Upper lobe of left lung (tissue), 6 donors: ENCODE measurements around the gene TBX1. TPM values are rescaled to one million over a fixed set of nuclear protein-coding genes. Genes with fewer than 3 reads are reported as not detected.

Experiments used
- ATAC-seq, 2 donors: fragments of 200-7000 bp; cut with Tn5 transposase; one replicate each; pipeline ENCODE4 v1.9.1; 2022; ENCODE audit warnings: mild to moderate bottlenecking in 2 of 2, moderate library complexity in 2 of 2; ENCODE audit not compliant: low FRiP score in 2 of 2
- DNase-seq, 2 donors: peaks; one replicate each; pipeline ENCODE4 v3.0.0-alpha.2; 2019 to 2020
- H3K27ac ChIP-seq, 4 donors: fragments of 200-600 bp; sonication (generic); one replicate each; pipeline ENCODE4 v1.5.1; 2016 to 2019
- H3K27me3 ChIP-seq, 4 donors: fragments of 200-600 bp; sonication (generic); one replicate each; pipeline ENCODE4 v1.5.1; 2017 to 2019
- H3K36me3 ChIP-seq, 4 donors: fragments of 200-600 bp; sonication (generic); one replicate each; pipeline ENCODE4 v1.5.1; 2016 to 2019
- H3K4me1 ChIP-seq, 4 donors: fragments of 200-600 bp; sonication (generic); one replicate each; pipeline ENCODE4 v1.5.1; 2018 to 2019
- H3K4me3 ChIP-seq, 4 donors: fragments of 200-600 bp; sonication (generic); one replicate each; pipeline ENCODE4 v1.5.1; 2017 to 2019; ENCODE audit warnings: mild to moderate bottlenecking in 2 of 4, moderate library complexity in 1 of 4
- H3K9me3 ChIP-seq, 4 donors: fragments of 200-600 bp; sonication (generic); one replicate each; pipeline ENCODE4 v1.5.1; 2018 to 2019
- CTCF ChIP-seq, 6 experiments: fragments of 450-650 bp in 4 of 6; fragments of 200-600 bp in 2 of 6; sonication (generic) in 2 of 6; IDR thresholded peaks; one replicate each; pipeline ENCODE4 v1.5.1; 2016 to 2019; ENCODE audit warnings: antibody characterized with exemption in 6 of 6
- EP300 ChIP-seq, 4 donors: sonication (generic); formaldehyde crosslinking; IDR thresholded peaks; one replicate each; pipeline ENCODE4 v1.5.1; 2017; ENCODE audit warnings: antibody characterized with exemption in 4 of 4, control low read depth in 2 of 4
- POLR2A ChIP-seq, 4 donors: fragments of 450-650 bp; IDR thresholded peaks; one replicate each; pipeline ENCODE4 v1.5.1; 2016 to 2017; ENCODE audit warnings: antibody characterized with exemption in 4 of 4, mild to moderate bottlenecking in 2 of 4
- POLR2AphosphoS5 ChIP-seq, 2 donors: sonication (generic); formaldehyde crosslinking; IDR thresholded peaks; one replicate each; pipeline ENCODE4 v1.5.1; 2017; ENCODE audit warnings: antibody characterized with exemption in 2 of 2
- WGBS, 2 donors: methylation state at CpG; one replicate each; pipeline ENCODE4 v1.1.5; 2017 to 2018; 5-methylcytosine and 5-hydroxymethylcytosine counted together
- total RNA-seq, 6 donors: library from RNA; depleted of rRNA in 4 of 6; stranded (reverse); fragments of >200 nt in 4 of 6; gene quantifications; one replicate each; pipeline versions ENCODE4 v1.1.0 to v1.2.1, GENCODE V29; 2016 to 2021
- donor health status: DM: no; HTN: no; CAD: no; lungs with moderate emphysema.
- donor health status: DM: no; HTN: yes; CAD: no; lungs with severe emphysema.

The TBX1 gene
- total RNA-seq, 6 donors from 2014 or later: 1.0 to 12.2 (median 5.4) TPM

- Histone ChIP-seq H3K9me3 (no peaks in the 10 kb centered on the region), H3K4me1 (peaks cover 8 to 10% (median 8%) of the 10 kb centered on the region in 4 donors), H3K4me3 (no peak overlapping the region), H3K27me3 (no peaks in the 10 kb centered on the region), H3K27ac (no peak overlapping the region), H3K36me3 (no peaks in the 10 kb centered on the region)
- DNase-seq (peak in 1 of 2 donors; percentile 64), ATAC-seq (no peak)
- TF ChIP-seq POLR2A (IDR thresholded peaks at IDR 0.05) (no peak), EP300 (IDR thresholded peaks at IDR 0.05) (no peak), POLR2AphosphoS5 (IDR thresholded peaks at IDR 0.05) (no peak), CTCF (IDR thresholded peaks at IDR 0.05) (no peak)
- 84 to 91% methylated on average over 3 to 7 of the region's 7 CpGs for WGBS, 2 donors
Measured at GRCh38 chr22:19734163-19734562, 26.4 kb upstream of the TBX1 start.

DNA sequence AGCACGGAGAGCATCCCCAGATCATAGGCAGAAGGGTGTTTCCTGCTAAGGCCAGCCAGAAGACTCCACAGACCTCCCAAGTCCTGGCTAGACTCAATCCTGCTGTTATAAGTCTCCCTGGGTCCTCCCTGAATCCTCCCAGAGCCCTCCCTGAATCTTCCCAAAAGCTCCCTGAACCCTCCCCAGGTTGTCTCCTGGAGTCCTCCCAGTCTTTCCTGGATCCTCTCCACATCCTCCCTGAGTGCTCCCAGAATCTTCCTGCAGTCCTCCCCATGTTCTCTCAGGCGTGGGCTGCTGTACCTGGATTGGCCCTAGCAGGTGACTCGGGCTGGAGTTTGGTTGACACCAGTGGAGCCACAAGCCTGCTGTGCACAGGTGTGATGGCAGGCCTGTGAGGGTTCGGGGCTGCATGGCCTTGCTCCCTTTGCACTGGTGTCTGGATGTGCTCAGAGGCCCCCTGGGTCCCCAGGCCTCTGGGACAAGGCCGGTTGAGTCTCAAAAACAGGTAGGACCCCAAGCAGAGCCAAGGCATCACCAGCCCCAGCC is 25.7 kb upstream of the TBX1 start:
- Histone ChIP-seq H3K4me1 (peaks cover 8 to 10% (median 8%) of the 10 kb centered on the region in 4 donors), H3K9me3 (no peaks in the 10 kb centered on the region), H3K27me3 (no peaks in the 10 kb centered on the region), H3K36me3 (no peaks in the 10 kb centered on the region), H3K27ac (no peak overlapping the region), H3K4me3 (no peak overlapping the region)
- no peak for TF ChIP-seq EP300 (IDR thresholded peaks at IDR 0.05)
- TF ChIP-seq CTCF (IDR thresholded peaks at IDR 0.05): no peak
- TF ChIP-seq POLR2AphosphoS5 (IDR thresholded peaks at IDR 0.05): no peak
- peak in 1 of 2 donors; percentile 56 for DNase-seq
- 84 to 87% methylated on average over 3 to 5 of the region's 5 CpGs for WGBS, 2 donors
- no peak for ATAC-seq

DNA sequence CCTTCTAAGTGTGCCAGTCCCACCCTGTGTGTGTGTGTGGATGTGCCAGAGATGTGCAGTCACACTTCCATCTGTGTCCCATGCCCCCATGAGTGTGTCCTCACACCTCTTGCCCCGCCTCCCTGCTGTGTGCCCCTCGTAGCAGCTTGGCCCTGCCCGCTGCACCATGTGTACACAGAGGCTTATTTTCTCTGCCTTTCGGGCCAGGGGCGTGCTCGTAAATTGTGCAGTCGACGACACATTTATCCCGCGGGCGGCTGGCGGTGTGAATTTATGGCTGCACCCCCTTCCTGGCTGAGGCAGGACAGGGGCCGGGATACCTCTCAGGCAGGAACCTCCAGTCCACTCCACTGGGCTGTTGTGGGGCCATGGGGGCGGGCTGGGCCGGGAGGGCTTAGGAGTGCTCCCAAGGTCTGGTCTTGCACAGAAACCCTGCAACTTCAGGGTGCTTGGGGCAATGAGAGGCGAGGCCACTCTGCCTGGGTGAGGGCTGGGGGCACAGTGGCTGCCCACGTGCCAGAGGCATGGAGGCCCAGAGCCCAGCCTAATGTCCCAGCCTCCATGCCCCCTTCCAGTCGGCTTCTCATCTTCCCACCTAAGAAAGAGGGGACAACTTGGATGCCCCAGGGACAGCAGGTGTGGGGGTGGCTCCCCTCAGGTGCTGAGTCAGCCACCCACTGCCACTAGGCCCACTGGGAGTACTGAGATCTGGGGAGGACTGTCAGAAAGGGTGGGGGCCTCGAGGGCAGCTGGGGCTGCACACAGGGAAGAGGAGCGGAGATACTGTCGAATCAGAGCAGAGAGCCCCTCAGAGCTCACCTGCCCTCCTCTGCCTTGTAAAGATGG is 24.7 kb upstream of the TBX1 start:
- H3K27ac ChIP-seq: no peak overlapping the region
- peaks cover 2 to 4% (median 3%) of the 10 kb centered on the region in 4 donors for H3K4me1 ChIP-seq
- TF ChIP-seq POLR2A (IDR thresholded peaks at IDR 0.05) (no peak), POLR2AphosphoS5 (IDR thresholded peaks at IDR 0.05) (no peak), CTCF (IDR thresholded peaks at IDR 0.05) (no peak), EP300 (IDR thresholded peaks at IDR 0.05) (no peak)
- 78 to 83% methylated on average over 17 to 21 of the region's 21 CpGs for WGBS, 2 donors
- no peak for ATAC-seq
- peak in 1 of 2 donors; percentile 79 for DNase-seq
- H3K9me3 ChIP-seq: no peaks in the 10 kb centered on the region
- H3K4me3 ChIP-seq: no peak overlapping the region
- H3K27me3 ChIP-seq: no peaks in the 10 kb centered on the region
- H3K36me3 ChIP-seq: no peaks in the 10 kb centered on the region

- TF ChIP-seq CTCF (IDR thresholded peaks at IDR 0.05) (no peak), POLR2A (IDR thresholded peaks at IDR 0.05) (no peak), POLR2AphosphoS5 (IDR thresholded peaks at IDR 0.05) (no peak), EP300 (IDR thresholded peaks at IDR 0.05) (no peak)
- DNase-seq (peak in 1 of 2 donors; percentile 68), ATAC-seq (no peak)
- Histone ChIP-seq H3K4me3 (no peak overlapping the region), H3K27me3 (no peaks in the 10 kb centered on the region), H3K27ac (no peak overlapping the region), H3K36me3 (no peaks in the 10 kb centered on the region), H3K4me1 (no peaks in the 10 kb centered on the region), H3K9me3 (no peaks in the 10 kb centered on the region)
- 83 to 86% methylated on average over 7 to 17 of the region's 17 CpGs for WGBS, 2 donors
Measured at GRCh38 chr22:19737846-19738663, 22.5 kb upstream of the TBX1 start.
